H1 (cell line): ENCODE results near the gene AKAP7. TPM values are rescaled to one million over a fixed set of nuclear protein-coding genes. Genes with fewer than 3 reads are reported as not detected.

Experiments used
- CTCF ChIA-PET: fragments of 300-600 bp; sonication (Branson Sonifier 250); formaldehyde crosslinking; loops from one replicate; lab custom pipeline; 2021; ENCODE audit not compliant: partially characterized antibody; lab: Charles Lee
- POLR2A ChIA-PET: fragments of 300-600 bp; sonication (Branson Sonifier 250); formaldehyde crosslinking; loops from one replicate; lab custom pipeline; 2021; ENCODE audit warnings: inconsistent platforms; ENCODE audit not compliant: partially characterized antibody; lab: Charles Lee
- DNase-seq, 2 experiments: peaks; one replicate each; pipeline versions ENCODE4 v3.0.0 to v3.0.0-alpha.2; 2010 to 2022; ENCODE audit warnings: low spot score in 2 of 2, low read depth in 1 of 2, mixed read lengths in 1 of 2
- FAIRE-seq: peaks from 2 replicates; lab custom pipeline; 2011; peaks lifted over from hg19 to GRCh38; lab: Jason Lieb, UNC
- H2AFZ ChIP-seq: 2 replicates; pipeline ENCODE4 v1.8.1; 2012; ENCODE audit warnings: low read length, inconsistent platforms
- H2AK5ac ChIP-seq: 2 replicates; pipeline ENCODE4 v1.6.1; 2013; ENCODE audit warnings: low read depth, low read length
- H2BK120ac ChIP-seq: replicated peaks from 2 replicates; pipeline ENCODE3; 2013; ENCODE audit warnings: low read depth, low read length, inconsistent platforms
- H2BK12ac ChIP-seq: 2 replicates; pipeline ENCODE4 v1.6.1; 2013; ENCODE audit warnings: low read depth, low read length
- H2BK15ac ChIP-seq: 2 replicates; pipeline ENCODE4 v1.6.1; 2013; ENCODE audit warnings: low read length
- H2BK20ac ChIP-seq: 2 replicates; pipeline ENCODE4 v1.6.1; 2013; ENCODE audit warnings: low read length
- H2BK5ac ChIP-seq: 2 replicates; pipeline ENCODE4 v1.6.1; 2013; ENCODE audit warnings: low read depth, low read length
- H3K14ac ChIP-seq: 2 replicates; pipeline ENCODE4 v1.6.1; 2013; ENCODE audit warnings: inconsistent platforms; ENCODE audit not compliant: insufficient read length
- H3K18ac ChIP-seq: 2 replicates; pipeline ENCODE4 v1.6.1; 2013; ENCODE audit warnings: low read length; ENCODE audit errors: extremely low read depth
- H3K23ac ChIP-seq: 2 replicates; pipeline ENCODE4 v1.6.1; 2013; ENCODE audit warnings: inconsistent platforms; ENCODE audit not compliant: insufficient read length
- H3K23me2 ChIP-seq: 2 replicates; pipeline ENCODE4 v1.6.1; 2013; ENCODE audit warnings: low read depth, low read length
- H3K27ac ChIP-seq: 2 replicates; pipeline ENCODE4 v1.6.1; 2011; ENCODE audit warnings: low read depth, low read length, inconsistent platforms
- H3K27me3 ChIP-seq, 4 experiments: replicated peaks in 1 of 4; 1 replicate in 1 of 4; 2 replicates in 3 of 4; pipeline versions ENCODE4 v1.6.1 to v1.8.1; 2011 to 2013; ENCODE audit warnings: low read length in 3 of 4, mild to moderate bottlenecking in 3 of 4, inconsistent platforms in 2 of 4, mixed read lengths in 2 of 4, moderate library complexity in 1 of 4; ENCODE audit not compliant: control insufficient read depth in 3 of 4, insufficient read depth in 3 of 4; ENCODE audit errors: extremely low read depth in 1 of 4
- H3K36me3 ChIP-seq, 4 experiments: 2 replicates each; pipeline versions ENCODE4 v1.6.1 to v1.8.1; 2011 to 2013; ENCODE audit warnings: mild to moderate bottlenecking in 4 of 4, low read length in 3 of 4, moderate library complexity in 2 of 4, control low read depth in 1 of 4, inconsistent platforms in 1 of 4; ENCODE audit not compliant: insufficient read depth in 4 of 4, control insufficient read depth in 2 of 4
- H3K4ac ChIP-seq: replicated peaks from 2 replicates; pipeline ENCODE3; 2013; ENCODE audit warnings: low read length, low read depth, mixed read lengths, inconsistent platforms; ENCODE audit not compliant: insufficient read length
- H3K4me1 ChIP-seq, 4 experiments: replicated peaks in 1 of 4; 1 replicate in 1 of 4; 2 replicates in 3 of 4; pipeline versions ENCODE4 v1.6.1 to v1.8.1; 2011 to 2013; ENCODE audit warnings: low read length in 3 of 4, inconsistent platforms in 2 of 4, mixed read lengths in 1 of 4; ENCODE audit not compliant: insufficient read depth in 4 of 4, control insufficient read depth in 3 of 4
- H3K4me2 ChIP-seq, 2 experiments: 2 replicates each; pipeline versions ENCODE4 v1.6.1 to v1.8.1; 2011 to 2013; ENCODE audit warnings: low read depth in 2 of 2, low read length in 2 of 2, control low read depth in 1 of 2, inconsistent platforms in 1 of 2, mild to moderate bottlenecking in 1 of 2; ENCODE audit not compliant: insufficient read depth in 1 of 2
- H3K4me3 ChIP-seq, 4 experiments: fragments of 200-600, 300-600 bp in 1 of 4; sonication (generic), shearing (Covaris generic), sonication (Bioruptor Twin) in 1 of 4; 2 replicates each; pipeline versions ENCODE4 v1.5.1 to v1.8.1; 2011 to 2016; ENCODE audit warnings: low read length in 4 of 4, low read depth in 3 of 4, control low read depth in 2 of 4, inconsistent platforms in 2 of 4, mild to moderate bottlenecking in 2 of 4, mixed read lengths in 1 of 4, moderate library complexity in 1 of 4; ENCODE audit not compliant: insufficient read depth in 2 of 4; ENCODE audit errors: extremely low read depth in 1 of 4
- H3K56ac ChIP-seq: replicated peaks from 2 replicates; pipeline ENCODE3; 2013; ENCODE audit warnings: low read depth, mild to moderate bottlenecking, mixed read lengths, low read length, inconsistent platforms; ENCODE audit not compliant: insufficient read length
- H3K79me1 ChIP-seq: 2 replicates; pipeline ENCODE4 v1.6.1; 2013; ENCODE audit warnings: low read depth, low read length, control low read depth
- H3K79me2 ChIP-seq, 2 experiments: 2 replicates each; pipeline versions ENCODE4 v1.6.1 to v1.8.1; 2012 to 2013; ENCODE audit warnings: low read length in 2 of 2, mild to moderate bottlenecking in 2 of 2, inconsistent platforms in 1 of 2; ENCODE audit not compliant: insufficient read depth in 2 of 2, control insufficient read depth in 1 of 2
- H3K9ac ChIP-seq, 4 experiments: replicated peaks in 1 of 4; 1 replicate in 1 of 4; 2 replicates in 3 of 4; pipeline versions ENCODE4 v1.6.1 to v1.8.1; 2011 to 2013; ENCODE audit warnings: low read depth in 3 of 4, low read length in 3 of 4, control low read depth in 2 of 4, mild to moderate bottlenecking in 2 of 4, moderate library complexity in 2 of 4, inconsistent platforms in 1 of 4; ENCODE audit errors: extremely low read depth in 1 of 4
- H3K9me3 ChIP-seq, 2 experiments: 2 replicates each; pipeline versions ENCODE4 v1.6.1 to v1.8.1; 2012 to 2013; ENCODE audit warnings: mild to moderate bottlenecking in 2 of 2, moderate library complexity in 2 of 2, control low read depth in 1 of 2, inconsistent platforms in 1 of 2, low read depth in 1 of 2, low read length in 1 of 2, mixed read lengths in 1 of 2; ENCODE audit not compliant: insufficient read depth in 2 of 2
- H4K20me1 ChIP-seq, 2 experiments: replicated peaks in 1 of 2; 2 replicates each; pipeline versions ENCODE3 to v1.8.1; 2011 to 2013; ENCODE audit warnings: inconsistent platforms in 2 of 2, low read length in 2 of 2, mild to moderate bottlenecking in 1 of 2; ENCODE audit not compliant: insufficient read depth in 2 of 2, control insufficient read depth in 1 of 2
- H4K5ac ChIP-seq: 2 replicates; pipeline ENCODE4 v1.6.1; 2013; ENCODE audit warnings: low read length, low read depth, mixed read lengths, inconsistent platforms; ENCODE audit not compliant: insufficient read length
- H4K8ac ChIP-seq: 2 replicates; pipeline ENCODE4 v1.8.0; 2013; ENCODE audit warnings: mild to moderate bottlenecking, moderate library complexity, low read length, inconsistent platforms; ENCODE audit not compliant: insufficient read depth; ENCODE audit errors: extremely low read depth
- H4K91ac ChIP-seq: replicated peaks from 2 replicates; pipeline ENCODE3; 2013; ENCODE audit warnings: low read length, mixed read lengths, inconsistent platforms; ENCODE audit not compliant: insufficient read length
- EZH2 ChIP-seq: fragments of 200-600 bp; sonication (generic); IDR thresholded peaks from 2 replicates; pipeline ENCODE4 v1.7.1; 2012; ENCODE audit warnings: low read depth, mild to moderate bottlenecking, moderate library complexity, low read length, inconsistent platforms; ENCODE audit not compliant: severe bottlenecking
- GTF2F1 ChIP-seq: IDR thresholded peaks from 2 replicates; pipeline ENCODE4 v1.6.1; 2012; ENCODE audit warnings: low read depth, low read length, improper control_type of control experiment, borderline replicate concordance
- HDAC2 ChIP-seq, 2 experiments: fragments of 300-600 bp in 1 of 2; sonication (generic) in 1 of 2; IDR thresholded peaks; 2 replicates each; pipeline ENCODE4 v1.6.1; 2011 to 2012; ENCODE audit warnings: low read depth in 2 of 2, low read length in 2 of 2, mild to moderate bottlenecking in 2 of 2, moderate library complexity in 2 of 2, borderline replicate concordance in 1 of 2, inconsistent platforms in 1 of 2
- KDM5A ChIP-seq: fragments of 200-600 bp; IDR thresholded peaks from 2 replicates; pipeline ENCODE4 v1.7.1; 2012; ENCODE audit warnings: mild to moderate bottlenecking, low read length, inconsistent platforms, mixed read lengths
- MAX ChIP-seq: IDR thresholded peaks from 2 replicates; pipeline ENCODE4 v1.6.1; 2012; ENCODE audit warnings: inconsistent platforms
- NANOG ChIP-seq: IDR thresholded peaks from 2 replicates; pipeline ENCODE4 v1.6.1; 2011; ENCODE audit warnings: low read length, low read depth, mild to moderate bottlenecking, inconsistent platforms; ENCODE audit not compliant: insufficient read depth, poor library complexity, severe bottlenecking
- RFX5 ChIP-seq: IDR thresholded peaks from 2 replicates; pipeline ENCODE4 v1.6.1; 2011; ENCODE audit warnings: low read depth, low read length, improper control_type of control experiment, borderline replicate concordance
- SIRT6 ChIP-seq: IDR thresholded peaks from one replicate; pipeline ENCODE4 v1.7.1; 2012; ENCODE audit warnings: low read length, inconsistent platforms
- SIX5 ChIP-seq: IDR thresholded peaks from 2 replicates; pipeline ENCODE4 v1.6.1; 2011; ENCODE audit warnings: mild to moderate bottlenecking, low read depth, low read length
- ZNF274 ChIP-seq: IDR thresholded peaks from 2 replicates; pipeline ENCODE4 v1.7.0; 2012; ENCODE audit warnings: low read length, borderline replicate concordance; ENCODE audit errors: extremely low read depth
- WGBS, 2 experiments: shearing (Covaris generic) in 1 of 2; methylation state at CpG; one replicate each; pipeline versions ENCODE4 v1.1.6 to v1.1.7; 2013 to 2015; ENCODE audit warnings: low lambda C conversion rate in 2 of 2, mixed read lengths in 2 of 2, inconsistent platforms in 1 of 2, low coverage in 1 of 2, missing lambda C conversion rate in 1 of 2; ENCODE audit not compliant: insufficient replicate concordance in 2 of 2, insufficient coverage in 1 of 2, insufficient read length in 1 of 2; ENCODE audit errors: extremely low coverage in 1 of 2, missing lambda C conversion rate in 1 of 2; 5-methylcytosine and 5-hydroxymethylcytosine counted together
- polyA plus RNA-seq, 7 experiments: library from polyadenylated mRNA; depleted of rRNA in 3 of 7; stranded (reverse) in 5 of 7; unstranded in 2 of 7; fragments of >200 nt in 5 of 7; fragments of 200-250 nt in 2 of 7; gene quantifications; 1 replicate in 5 of 7; 2 replicates in 1 of 7; 4 replicates in 1 of 7; pipeline versions ENCODE4 v1.2.1 to v1.2.3, GENCODE V29; 2011 to 2013; ENCODE audit warnings: missing spikeins in 2 of 7, mixed read lengths in 2 of 7
- total RNA-seq: library from RNA; stranded (reverse); fragmentation: NEBNext Ultra II Directional; extraction: Animal tissue kit (Norgen Biotek cat#: 25700); gene quantifications from 2 replicates; pipeline ENCODE4 v1.2.1, GENCODE V29; 2021

AKAP7 gene
- total and polyA plus RNA-seq, 2 of the 8 experiments (the other 6 are each of a cell fraction or from before 2014, with no cell fraction given) = 4.7 to 16.9 TPM

GRCh38 chr6:131134220-131134979 is 867 bp upstream of the AKAP7 start:
- CTCF ChIA-PET = interaction anchor here (0.7 to 2.2 kb wide), 4 partner anchors 15 to 494 kb away, joined by 3 to 8 read pairs (median 4); partner anchors contain the start of gene MED23

More at GRCh38 chr6:131134220-131134979, 867 bp upstream of the AKAP7 start:
- TF ChIP-seq NANOG (no peak), MAX (no peak), RFX5 (no peak), SIRT6 (no peak), SIX5 (no peak), GTF2F1 (no peak), HDAC2 (IDR thresholded peaks at IDR 0.05; ENCODE audit: borderline replicate concordance in 1 of 2, low read depth in 2 of 2, low read length in 2 of 2) (no peak), KDM5A (no peak), ZNF274 (no peak), EZH2 (no peak)
- H4K20me1 ChIP-seq = no peaks in the 10 kb centered on the region
- H3K56ac ChIP-seq = no peak overlapping the region
- peak overlapping the region in 3 of 4 experiments; percentile 45 to 65 (median 64); a peak in 3 of 8 replicates for H3K4me3 ChIP-seq
- H3K36me3 ChIP-seq = no peaks in the 10 kb centered on the region
- H3K4ac ChIP-seq = no peak overlapping the region
- 90% methylated on average over 14 of the region's 14 CpGs; no CpG with 5 or more reads in 1 of the 2 experiments for WGBS, 2 experiments
- no peaks in the 10 kb centered on the region for H3K27me3 ChIP-seq
- no peak overlapping the region for H2AK5ac ChIP-seq
- H2BK20ac ChIP-seq = no peak overlapping the region
- no peak overlapping the region for H2BK120ac ChIP-seq
- H3K18ac ChIP-seq = no peak overlapping the region
- no peak overlapping the region for H2BK5ac ChIP-seq
- H4K5ac ChIP-seq = no peak overlapping the region
- H3K9me3 ChIP-seq = no peaks in the 10 kb centered on the region
- FAIRE-seq = no peak
- H3K23ac ChIP-seq = no peak overlapping the region
- H2AFZ ChIP-seq = no peak overlapping the region
- peaks cover 0 to 3% (median 2%) of the 10 kb centered on the region in 4 experiments; a peak in 2 of 7 replicates for H3K4me1 ChIP-seq
- no peak overlapping the region for H2BK15ac ChIP-seq
- peaks cover 6% of the 10 kb centered on the region; the same call in 1 of the 2 replicates for H3K23me2 ChIP-seq
- no peak overlapping the region for H3K9ac ChIP-seq
- no peak overlapping the region for H4K8ac ChIP-seq
- peak overlapping the region; percentile 84 to 89 for H3K4me2 ChIP-seq
- H4K91ac ChIP-seq = no peak overlapping the region
- H3K79me2 ChIP-seq = no peaks in the 10 kb centered on the region
- H3K79me1 ChIP-seq = no peaks in the 10 kb centered on the region
- no peak overlapping the region for H3K14ac ChIP-seq
- no peak overlapping the region for H2BK12ac ChIP-seq
- POLR2A ChIA-PET = no interaction called here
- no peak overlapping the region for H3K27ac ChIP-seq
- DNase-seq = no peak
